HG03064 (cell line): ENCODE results near the gene ANKS1A.
"Not testable (repeated sequence)": the region's sequence is repeated elsewhere in the genome, so short reads cannot be mapped to it uniquely, and the experiment has no call there.

Experiments
- ATAC-seq: cut with Tn5 transposase; IDR thresholded peaks from one replicate; pipeline ENCODE4 v1.9.1; 2021; ENCODE audit warnings: low read depth; ENCODE audit not compliant: unreplicated experiment

The ANKS1A gene, protein sequence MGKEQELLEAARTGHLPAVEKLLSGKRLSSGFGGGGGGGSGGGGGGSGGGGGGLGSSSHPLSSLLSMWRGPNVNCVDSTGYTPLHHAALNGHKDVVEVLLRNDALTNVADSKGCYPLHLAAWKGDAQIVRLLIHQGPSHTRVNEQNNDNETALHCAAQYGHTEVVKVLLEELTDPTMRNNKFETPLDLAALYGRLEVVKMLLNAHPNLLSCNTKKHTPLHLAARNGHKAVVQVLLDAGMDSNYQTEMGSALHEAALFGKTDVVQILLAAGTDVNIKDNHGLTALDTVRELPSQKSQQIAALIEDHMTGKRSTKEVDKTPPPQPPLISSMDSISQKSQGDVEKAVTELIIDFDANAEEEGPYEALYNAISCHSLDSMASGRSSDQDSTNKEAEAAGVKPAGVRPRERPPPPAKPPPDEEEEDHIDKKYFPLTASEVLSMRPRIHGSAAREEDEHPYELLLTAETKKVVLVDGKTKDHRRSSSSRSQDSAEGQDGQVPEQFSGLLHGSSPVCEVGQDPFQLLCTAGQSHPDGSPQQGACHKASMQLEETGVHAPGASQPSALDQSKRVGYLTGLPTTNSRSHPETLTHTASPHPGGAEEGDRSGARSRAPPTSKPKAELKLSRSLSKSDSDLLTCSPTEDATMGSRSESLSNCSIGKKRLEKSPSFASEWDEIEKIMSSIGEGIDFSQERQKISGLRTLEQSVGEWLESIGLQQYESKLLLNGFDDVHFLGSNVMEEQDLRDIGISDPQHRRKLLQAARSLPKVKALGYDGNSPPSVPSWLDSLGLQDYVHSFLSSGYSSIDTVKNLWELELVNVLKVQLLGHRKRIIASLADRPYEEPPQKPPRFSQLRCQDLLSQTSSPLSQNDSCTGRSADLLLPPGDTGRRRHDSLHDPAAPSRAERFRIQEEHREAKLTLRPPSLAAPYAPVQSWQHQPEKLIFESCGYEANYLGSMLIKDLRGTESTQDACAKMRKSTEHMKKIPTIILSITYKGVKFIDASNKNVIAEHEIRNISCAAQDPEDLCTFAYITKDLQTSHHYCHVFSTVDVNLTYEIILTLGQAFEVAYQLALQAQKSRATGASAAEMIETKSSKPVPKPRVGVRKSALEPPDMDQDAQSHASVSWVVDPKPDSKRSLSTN

DNA sequence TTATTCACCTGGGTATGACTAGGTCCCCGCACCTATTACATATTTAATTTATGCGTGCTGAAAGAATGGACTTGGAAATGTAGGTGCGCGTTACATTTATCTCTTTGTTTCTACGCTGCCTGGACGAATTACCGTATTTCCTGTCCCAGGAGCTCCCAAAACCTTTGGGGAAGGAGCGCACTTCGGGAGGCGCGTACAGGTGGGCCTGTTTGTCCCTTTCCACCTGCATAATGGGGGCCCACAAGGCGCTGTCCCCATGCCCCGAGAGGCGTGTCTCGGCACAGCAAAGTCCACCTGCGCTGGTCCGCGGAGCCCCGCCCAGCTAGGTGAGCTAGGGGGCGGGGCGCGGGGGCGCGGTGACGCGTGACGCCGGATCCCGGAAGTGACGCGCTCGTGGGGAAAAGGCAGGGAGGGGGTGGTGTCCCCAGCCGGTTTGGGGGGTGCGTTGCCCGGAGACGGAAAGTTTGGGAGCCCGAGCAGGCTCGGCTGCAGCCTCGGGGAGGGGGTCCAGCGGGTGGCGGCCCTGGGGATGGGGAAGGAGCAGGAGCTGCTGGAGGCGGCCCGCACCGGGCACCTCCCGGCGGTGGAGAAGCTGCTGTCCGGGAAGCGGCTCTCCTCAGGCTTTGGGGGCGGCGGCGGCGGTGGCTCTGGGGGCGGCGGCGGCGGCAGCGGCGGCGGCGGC lies at the start of gene ANKS1A:
TSS of gene ANKS1A (plus strand) at position 382 of the 682 bp plus-strand sequence. CDS start at position 530, 148 bp downstream.
- ATAC-seq = no peak

DNA sequence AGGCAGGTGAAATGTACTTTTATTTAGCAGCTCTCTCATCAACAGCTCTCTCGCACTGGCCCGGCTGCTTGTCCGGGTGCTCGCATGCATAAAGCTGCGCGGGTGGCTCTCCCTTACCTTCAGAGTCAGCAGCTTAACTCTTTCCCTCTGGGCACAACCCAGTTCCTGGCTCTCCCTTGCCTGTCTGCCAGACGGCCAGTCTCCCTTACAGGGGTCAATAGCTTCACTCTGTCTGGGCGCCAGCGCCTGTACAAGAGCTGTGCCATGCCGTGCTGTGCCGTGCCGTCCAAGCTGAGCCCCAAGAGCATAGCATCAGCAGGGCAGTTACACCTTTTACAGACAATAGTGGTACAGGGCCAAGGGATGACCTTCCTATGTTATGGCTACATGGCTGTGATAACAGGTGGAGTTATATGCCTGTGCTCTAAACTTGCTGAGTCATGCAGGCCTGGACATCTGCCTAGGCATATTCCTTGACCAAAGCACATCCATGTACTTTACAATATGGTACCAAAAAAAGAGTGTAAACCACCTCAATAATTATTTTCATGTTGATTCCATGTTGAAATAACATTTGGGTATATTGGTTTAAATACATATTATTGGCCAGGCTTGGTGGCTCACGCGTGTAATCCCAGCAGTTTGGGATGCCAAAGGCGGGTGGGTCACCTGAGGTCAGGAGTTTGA lies 49.2 kb upstream of the ANKS1A start:
- ATAC-seq = no peak

DNA sequence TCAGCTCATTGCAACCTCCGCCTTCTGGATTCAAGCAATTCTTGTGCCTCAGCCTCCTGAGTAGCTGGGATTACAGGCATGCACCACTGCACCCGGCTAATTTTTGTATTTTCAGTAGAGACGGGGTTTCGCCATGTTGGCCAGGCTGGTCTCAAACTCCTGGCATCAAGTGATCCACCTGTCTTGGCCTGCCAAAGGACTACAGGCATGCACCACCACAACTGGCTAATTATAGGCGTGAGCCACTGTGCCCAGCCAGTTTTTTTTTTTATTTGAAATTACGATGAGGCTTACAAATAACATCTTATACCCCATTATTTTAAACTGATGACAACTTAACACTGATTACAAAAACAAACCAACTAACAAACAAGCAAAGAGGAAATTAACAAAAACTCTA lies 40.0 kb upstream of the ANKS1A start:
- ATAC-seq = not testable (repeated sequence)

DNA sequence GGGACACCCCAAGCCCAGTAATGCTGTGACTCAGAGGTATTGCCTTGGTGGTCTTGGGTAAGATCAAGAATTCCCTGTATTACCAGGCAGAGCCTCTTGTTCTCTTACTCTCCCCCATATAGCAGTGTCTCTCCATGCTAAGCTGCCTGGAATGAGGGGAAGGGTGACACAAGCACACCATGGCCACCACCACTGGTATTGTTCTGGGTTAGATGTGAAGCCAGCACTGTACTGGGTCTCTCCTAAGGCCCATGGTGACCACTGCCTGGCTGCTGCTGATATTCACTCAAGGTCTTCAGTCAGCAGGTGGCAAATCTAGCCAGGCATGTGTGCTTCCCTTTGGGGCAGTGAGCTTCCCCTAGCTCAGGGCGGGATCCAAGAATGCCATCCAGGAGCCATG lies 37.7 kb upstream of the ANKS1A start:
- ATAC-seq = no peak

DNA sequence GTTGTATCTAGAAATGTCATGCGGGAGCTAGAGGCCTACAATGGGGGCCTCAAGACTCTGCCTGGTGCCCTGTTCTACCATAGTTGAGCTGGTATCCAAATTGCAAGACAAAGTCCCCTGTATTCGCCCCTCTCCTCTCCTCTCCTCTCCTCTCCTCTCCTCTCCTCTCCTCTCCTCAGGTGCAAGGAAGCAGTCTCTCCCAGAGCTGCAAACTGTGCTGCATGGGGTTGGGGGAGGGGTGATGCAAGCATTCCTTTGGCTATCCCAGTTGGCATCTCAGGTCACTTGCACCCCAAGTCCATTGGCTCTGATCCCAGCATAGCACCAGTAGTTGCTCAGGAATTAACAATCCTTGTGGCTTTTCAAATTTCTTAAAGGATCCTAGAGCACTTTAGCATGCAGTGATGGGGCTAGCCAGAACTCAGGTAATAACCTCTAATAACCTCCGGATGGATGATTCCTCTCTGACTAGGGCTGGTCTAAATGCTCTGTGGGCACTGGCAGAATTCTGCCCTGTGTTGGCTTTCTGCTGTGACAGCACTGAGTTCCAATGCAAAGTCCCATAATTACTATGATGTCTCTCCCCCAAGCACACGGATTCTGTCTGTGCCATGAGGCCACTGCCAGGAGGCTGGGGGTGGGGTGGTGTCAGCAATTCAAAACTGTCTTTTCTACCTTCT lies 36.5 kb upstream of the ANKS1A start:
- ATAC-seq = no peak

DNA sequence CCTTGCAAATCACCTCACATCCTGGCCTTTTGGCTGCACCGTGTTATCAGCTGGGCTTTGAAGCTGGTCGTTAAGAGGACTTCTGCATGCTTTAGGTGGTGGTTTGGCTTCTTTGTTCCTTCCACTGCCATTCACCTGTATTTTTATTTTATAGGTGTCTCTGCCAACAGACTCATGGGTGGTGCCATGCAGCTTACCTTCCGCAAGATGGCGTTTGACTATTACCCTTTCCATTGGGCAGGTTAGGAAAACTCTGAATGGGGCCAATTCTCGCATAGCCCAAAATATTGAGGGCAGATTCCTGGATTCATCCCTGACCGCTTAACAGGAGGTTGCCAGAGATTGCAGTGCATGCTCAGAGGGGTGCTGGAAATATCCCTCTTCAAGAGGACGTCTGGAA lies 33.6 kb upstream of the ANKS1A start:
- no peak for ATAC-seq

DNA sequence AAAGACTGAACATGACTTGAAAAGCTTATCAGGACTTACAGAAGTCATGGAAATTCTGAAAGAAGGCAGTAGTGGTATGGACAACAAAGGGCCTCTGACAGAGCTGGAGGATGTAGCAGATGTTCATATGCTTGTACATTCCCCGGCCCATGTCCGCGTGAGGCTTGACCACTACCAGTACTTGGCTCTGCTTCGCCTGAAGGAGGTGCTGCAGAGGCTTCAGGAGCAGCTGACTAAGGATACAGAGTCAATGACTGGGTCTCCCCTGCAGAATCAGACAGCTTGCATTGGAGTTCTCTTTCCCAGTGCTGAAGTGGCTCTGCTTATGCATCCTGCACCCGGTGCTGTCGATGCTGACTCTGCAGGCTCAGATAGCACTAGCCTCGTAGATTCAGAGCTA lies 30.4 kb upstream of the ANKS1A start:
- ATAC-seq = no peak

DNA sequence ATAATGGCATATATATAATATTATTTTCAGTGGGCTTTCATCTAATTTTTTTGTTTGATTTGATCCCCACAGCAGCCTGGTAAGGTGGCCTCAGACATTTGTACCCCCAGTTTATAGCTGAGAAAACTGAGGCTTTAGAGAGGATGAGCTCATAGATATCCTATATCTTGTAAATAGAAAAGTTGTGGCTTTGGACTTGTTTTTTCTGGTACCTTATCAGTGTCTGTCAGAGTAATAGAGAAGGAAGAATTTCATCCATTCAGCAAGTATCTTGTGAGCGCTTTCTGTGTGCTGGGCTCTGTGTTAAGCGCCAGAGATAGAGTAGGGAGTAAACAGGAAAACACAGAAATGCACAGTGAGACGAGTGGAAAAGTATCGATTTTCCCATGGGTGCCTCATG lies 29.1 kb upstream of the ANKS1A start:
- no peak for ATAC-seq

DNA sequence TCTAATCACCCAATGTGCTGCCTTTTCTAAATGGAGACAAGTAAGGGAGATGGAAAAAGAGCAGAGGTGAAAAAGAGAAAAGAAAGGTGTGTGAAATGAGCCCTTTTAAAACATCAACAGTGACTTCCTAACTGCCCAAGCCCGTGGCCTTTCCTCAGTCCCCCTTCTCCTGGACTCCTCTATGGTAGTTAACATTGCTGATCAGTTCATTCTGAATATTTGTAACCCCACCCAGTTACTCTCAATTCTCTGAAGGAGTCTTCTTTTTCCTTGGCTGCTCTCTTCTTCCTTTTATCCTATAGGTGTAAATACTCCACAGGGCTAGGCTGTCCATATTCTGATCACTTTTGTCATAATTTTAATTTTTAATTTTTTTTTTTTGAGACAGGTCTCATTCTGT lies 28.3 kb upstream of the ANKS1A start:
- no peak for ATAC-seq

DNA sequence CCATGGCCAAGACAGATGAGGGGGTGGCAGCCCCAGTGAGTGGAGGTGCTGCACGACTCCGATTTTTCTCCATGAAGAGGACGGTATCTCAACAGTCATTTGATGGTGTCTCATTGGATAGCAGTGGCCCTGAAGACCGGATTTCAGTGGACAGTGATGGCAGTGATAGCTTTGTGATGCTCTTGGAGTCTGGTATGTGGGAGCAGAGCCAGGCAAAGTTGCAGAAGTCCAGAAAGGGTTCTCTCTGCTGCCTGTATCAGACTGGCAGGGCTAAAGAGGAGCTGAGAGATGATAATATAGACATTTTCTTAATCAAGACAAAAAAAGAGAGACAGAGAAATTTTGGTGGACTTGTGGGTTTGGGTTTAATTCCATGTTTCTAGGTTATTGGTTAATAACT lies 25.0 kb upstream of the ANKS1A start:
- no peak for ATAC-seq

DNA sequence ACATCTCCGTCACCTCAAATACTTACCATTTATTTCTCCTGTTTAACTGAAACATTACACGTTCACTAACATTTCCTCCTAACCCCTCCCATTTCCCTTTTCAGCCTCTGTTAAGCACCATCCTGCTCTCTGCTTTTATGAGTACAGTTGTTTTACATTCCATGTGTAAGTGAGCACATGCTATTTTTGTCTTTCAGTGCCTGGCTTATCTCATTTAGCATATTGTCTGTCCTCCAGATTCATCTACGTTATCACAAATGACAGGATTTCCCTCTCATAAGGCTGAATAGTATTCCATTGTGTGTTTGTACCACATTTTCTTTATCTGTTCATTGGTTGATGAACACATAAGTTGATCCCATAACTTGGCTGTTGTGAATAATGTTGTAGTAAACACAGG lies 23.9 kb upstream of the ANKS1A start:
- no peak for ATAC-seq

DNA sequence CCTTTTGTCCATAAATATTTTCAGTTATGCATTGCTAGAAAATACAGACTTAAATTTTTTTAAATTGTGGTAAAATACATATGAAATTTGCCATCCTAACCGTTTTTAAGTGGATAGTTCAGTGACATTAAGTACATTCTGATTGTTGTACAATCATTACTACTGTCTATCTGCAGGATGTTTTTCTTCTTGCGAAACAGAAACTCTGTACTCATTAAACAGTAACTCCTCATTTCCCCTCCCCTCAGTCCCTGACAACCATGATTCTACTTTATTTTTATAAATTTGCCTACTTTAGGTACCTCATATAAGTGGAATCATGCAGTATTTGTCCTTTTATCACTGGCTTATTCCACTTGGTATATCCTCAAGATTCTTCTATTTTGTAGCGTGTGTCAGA lies 22.5 kb upstream of the ANKS1A start:
- no peak for ATAC-seq

DNA sequence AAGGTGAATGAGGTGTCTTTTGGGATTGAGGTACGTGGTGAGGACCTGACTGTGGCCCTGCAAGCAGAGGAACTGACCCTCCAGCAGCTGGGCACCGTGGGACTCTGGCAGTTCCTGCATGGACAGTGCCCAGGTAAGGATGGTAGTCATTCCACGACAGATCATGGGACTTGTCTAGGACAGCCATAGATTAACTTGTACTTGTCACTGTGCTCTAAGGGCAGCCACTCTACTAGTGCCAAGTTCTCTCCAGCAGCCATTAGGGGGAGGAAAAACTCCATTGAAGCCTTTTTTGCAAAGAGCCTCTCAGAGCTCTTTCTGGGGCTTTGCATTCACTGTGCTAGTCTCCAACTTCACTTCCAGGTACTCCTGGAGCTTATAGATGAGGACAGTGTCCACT lies 21.6 kb upstream of the ANKS1A start:
- ATAC-seq = no peak

DNA sequence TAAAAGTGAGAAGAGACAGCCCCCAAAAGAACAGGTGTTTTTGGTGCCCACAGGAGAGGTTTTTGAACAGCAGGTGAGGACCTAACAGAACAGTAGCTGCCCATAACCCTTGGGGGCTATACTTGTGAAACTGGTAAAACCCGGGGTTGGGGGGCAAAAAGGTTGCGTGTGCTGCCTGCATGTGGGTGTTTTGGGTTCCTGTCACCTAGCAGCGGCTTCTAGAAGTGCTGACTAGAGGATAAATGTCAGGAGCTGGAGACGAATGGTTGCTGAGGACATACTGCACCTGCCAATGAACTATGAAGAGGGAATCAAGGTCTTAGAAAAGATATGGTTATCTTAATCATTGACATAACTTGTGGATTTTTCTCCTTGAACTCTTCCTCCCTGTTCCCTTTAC lies 17.2 kb upstream of the ANKS1A start:
- no peak for ATAC-seq

DNA sequence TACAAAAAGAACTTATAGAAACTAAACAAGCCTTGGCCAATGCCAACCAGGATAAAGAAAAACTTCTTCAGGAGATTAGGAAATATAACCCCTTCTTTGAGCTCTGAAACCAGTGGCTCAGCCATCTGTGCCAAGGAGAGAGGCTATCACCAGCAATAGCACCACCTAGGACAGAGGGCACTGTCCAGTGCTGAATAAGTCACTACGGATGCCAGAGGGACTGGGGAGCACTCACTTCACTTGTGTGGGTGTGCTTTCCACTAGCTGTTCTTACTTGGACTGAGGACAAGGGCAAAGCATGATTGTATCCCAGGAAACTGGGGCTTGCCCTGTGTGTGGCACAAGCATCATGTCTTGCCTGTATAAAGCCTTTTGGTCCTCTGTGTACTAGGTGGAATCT lies 16.7 kb upstream of the ANKS1A start:
- ATAC-seq = no peak

DNA sequence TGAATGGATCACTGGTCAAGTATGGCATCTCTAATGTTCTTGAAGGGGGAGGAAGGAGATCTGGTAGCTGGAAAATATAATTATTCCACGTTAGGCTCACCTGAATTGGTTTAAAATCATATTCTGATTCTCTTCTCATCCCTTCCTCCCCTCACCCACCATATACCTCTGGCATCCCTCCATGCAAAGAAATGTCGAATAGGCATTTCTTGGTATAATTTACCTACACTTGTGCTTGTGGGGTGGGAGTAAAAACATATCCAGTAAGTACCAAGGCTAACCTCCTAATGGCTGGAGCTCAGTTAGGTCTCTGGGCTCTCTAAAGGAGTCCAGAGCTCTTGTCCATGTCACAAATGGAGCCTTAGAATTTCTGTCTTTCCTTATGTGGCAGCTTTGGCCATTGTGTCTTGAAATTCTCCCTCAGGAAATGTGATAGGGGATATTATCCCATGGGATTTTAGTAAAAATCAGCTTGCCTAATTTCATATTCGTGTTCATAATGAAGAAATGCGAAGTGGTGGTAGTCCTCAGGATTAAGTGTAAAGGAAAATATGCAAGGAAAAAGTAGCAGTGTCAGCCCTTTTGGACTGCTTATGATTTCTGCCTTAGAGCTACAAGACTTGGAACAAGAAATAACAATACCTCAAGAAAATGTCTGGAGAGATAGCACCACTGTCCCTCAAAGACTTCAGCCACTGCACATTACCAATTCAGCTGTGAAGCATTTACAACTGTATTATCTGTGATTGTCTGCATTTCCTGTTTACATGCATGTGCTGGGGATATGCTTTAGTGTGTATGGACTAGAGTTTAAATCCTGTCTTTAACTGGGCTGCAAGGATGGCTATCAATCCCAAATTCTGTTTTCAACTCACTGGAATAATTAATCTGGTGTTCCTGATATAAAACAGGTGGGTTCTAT lies 13.5 kb upstream of the ANKS1A start:
- no peak for ATAC-seq

DNA sequence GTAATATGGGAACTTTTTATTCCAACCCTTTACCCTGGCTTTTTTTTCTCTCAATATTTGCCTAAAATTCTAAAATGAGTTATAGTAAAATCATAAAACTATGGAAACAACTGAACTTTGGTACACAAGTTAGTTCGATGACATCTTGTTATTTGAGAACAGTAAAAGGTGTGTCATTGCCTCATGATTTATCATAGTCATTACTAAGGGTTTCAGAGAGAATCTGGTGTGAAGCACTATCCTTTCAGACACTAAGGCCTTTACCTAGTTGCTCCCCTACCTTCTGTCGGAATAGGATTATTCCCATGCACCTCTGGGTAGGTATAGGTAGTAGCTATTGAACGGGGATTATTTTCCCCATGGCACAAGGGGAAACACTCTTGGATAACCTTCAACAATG lies 12.6 kb upstream of the ANKS1A start:
- ATAC-seq = no peak

DNA sequence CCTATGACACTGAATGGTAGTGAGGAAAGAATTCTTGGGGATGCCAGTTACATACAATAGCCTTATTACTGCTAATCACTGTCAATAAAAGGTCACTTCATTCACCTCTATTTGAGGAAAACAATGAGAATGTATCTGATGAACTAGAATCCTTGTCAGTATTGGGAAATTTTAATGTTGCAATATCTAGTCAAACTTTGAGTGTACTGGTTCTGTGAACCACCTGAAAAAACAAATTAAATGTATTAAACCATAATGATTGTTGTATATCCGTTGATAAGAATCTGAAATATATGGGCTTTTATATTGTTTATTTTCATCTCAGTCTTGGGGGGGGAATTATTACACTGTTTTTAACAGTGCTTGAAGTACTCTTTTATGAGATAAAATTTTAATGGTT lies 11.8 kb upstream of the ANKS1A start:
- no peak for ATAC-seq
